Coronary artery (tissue), 2 donors: ENCODE measurements around the gene CACNA1C.
A peak's percentile ranks its signal among the peaks of the same experiment; 100 is the strongest.

Source experiments
- DNase-seq: peaks from one replicate; pipeline ENCODE4 v3.0.0-alpha.2; 2017; ENCODE audit warnings: low spot score
- H3K27ac ChIP-seq, 2 donors: fragments of 200-600 bp; sonication (generic); one replicate each; pipeline ENCODE4 v1.5.1; 2016 to 2019
- H3K4me3 ChIP-seq: fragments of 200-600 bp; sonication (generic); 2 replicates; pipeline ENCODE4 v1.5.1; 2016; ENCODE audit warnings: mild to moderate bottlenecking, moderate library complexity
- CTCF ChIP-seq: fragments of 200-600 bp; sonication (generic); IDR thresholded peaks from one replicate; pipeline ENCODE4 v1.5.1; 2019; ENCODE audit warnings: antibody characterized with exemption

CACNA1C gene

GRCh38 chr12:2264651-2265232 is 212.0 kb downstream of the CACNA1C start:
- H3K4me3 ChIP-seq = peak overlapping the region; percentile 10
- TF ChIP-seq CTCF = no peak
- no peak for DNase-seq
- peak overlapping the region; percentile 40 to 84 for H3K27ac ChIP-seq

GRCh38 chr12:2265461-2266167 is 212.8 kb downstream of the CACNA1C start:
- Histone ChIP-seq H3K4me3 (no peak overlapping the region), H3K27ac (peak overlapping the region; percentile 40 to 84)
- DNase-seq = no peak
- no peak for TF ChIP-seq CTCF

GRCh38 chr12:2266666-2267620 is 214.2 kb downstream of the CACNA1C start:
- H3K27ac ChIP-seq = peak overlapping the region; percentile 84 to 86
- H3K4me3 ChIP-seq = no peak overlapping the region
- TF ChIP-seq CTCF = no peak
- DNase-seq = no peak

- H3K4me3 ChIP-seq = peak overlapping the region; percentile 23
- peak overlapping the region; percentile 84 to 86 for H3K27ac ChIP-seq
- TF ChIP-seq CTCF = no peak
- peak; percentile 90 for DNase-seq
These were observed 215.1 kb downstream of the CACNA1C start for GRCh38 chr12:2267703-2268470.

- no peak for TF ChIP-seq CTCF
- DNase-seq = no peak
- Histone ChIP-seq H3K27ac (peak overlapping the region; percentile 84 to 86), H3K4me3 (peak overlapping the region; percentile 23)
These were observed 215.9 kb downstream of the CACNA1C start for GRCh38 chr12:2268471-2269286.

- DNase-seq = no peak
- TF ChIP-seq CTCF = no peak
- Histone ChIP-seq H3K4me3 (no peak overlapping the region), H3K27ac (peak overlapping the region in 1 of 2 donors; percentile 35)
These were observed 218.1 kb downstream of the CACNA1C start for GRCh38 chr12:2270846-2271245.
